GM10266 (cell line): ENCODE results near the gene NAP1L5.
A peak's percentile ranks its signal among the peaks of the same experiment; 100 is the strongest.

ENCODE experiments used
- DNase-seq: peaks from one replicate; pipeline ENCODE4 v3.0.0; 2012; ENCODE audit errors: extremely low spot score
- CTCF ChIP-seq: IDR thresholded peaks from 2 replicates; pipeline ENCODE4 v1.5.1; 2012; ENCODE audit warnings: mild to moderate bottlenecking, low read depth; ENCODE audit not compliant: control insufficient read depth, insufficient read depth; ENCODE audit errors: missing control alignments

The NAP1L5 gene

GRCh38 chr4:88672987-88673386 lies 24.6 kb downstream of the NAP1L5 start:
- DNase-seq, result peak; percentile 10
- peak; percentile 60 for TF ChIP-seq CTCF

- no peak for TF ChIP-seq CTCF
- DNase-seq, result no peak
Observed at GRCh38 chr4:88661739-88662138, 35.9 kb downstream of the NAP1L5 start.

DNA sequence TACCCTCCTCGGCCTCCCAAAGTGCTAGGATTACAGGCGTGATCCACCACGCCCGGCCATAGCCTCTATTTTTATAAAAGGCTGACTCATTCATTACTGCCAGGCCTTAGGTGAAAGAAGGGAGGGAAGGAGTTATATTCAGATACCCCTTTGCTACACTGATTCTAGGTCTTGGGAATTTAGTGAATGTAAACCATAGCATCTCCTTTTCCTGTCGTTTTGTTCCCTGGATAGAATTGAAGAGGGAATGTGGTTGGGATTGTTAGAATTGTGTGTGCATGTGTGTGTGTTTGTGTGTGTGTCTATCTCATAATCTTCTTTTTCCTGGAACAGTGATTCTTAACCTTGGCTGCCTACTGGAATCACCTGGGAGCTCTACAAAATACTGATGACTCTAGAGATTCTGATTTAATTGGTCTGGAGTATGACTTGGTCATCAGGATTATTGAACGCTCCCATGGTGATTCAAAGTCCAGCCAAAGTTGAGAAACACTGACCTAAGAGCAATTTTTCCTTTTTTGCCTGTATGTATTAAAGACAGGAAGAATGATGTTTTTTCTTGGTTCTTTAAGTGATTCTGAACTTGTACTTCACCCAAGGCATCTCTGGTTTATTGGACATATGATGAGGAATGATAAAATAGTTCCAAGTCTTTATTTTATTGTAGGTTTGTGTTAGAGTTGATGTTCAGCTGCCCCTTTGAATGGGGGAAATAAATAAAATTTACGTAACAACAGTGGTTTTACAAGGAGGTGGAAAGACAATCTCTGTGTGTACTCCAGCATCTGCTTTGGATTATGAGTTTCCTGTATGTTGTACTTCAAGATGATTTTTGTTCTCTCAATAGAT lies 37.0 kb downstream of the NAP1L5 start:
- DNase-seq, result no peak
- no peak for TF ChIP-seq CTCF

- DNase-seq, result no peak
- no peak for TF ChIP-seq CTCF
Observed at GRCh38 chr4:88659890-88660208, 37.8 kb downstream of the NAP1L5 start.

GRCh38 chr4:88659055-88659889 lies 38.4 kb downstream of the NAP1L5 start:
- peak; percentile 40 for DNase-seq
- TF ChIP-seq CTCF, result peak; percentile 77

DNA sequence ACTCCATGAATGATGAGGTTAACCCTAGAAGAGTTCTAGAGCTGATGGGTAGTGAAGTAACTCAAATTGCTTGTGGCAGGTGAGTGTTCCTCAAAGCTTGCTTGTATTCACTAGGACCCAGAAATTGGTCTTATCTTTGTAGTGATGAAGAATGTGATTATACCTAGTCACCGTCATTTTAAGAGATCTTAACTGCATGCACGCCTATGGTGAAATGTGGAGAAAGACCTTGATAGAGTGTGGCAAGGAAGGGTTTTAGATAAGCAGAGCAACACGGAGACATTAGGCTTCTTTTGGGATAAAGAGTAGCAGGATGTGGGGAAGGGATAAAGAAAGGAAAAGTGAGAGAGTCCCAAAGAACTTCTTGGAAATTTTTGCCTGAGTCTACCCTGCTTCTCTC lies 42.4 kb downstream of the NAP1L5 start:
- no peak for TF ChIP-seq CTCF
- no peak for DNase-seq

DNA sequence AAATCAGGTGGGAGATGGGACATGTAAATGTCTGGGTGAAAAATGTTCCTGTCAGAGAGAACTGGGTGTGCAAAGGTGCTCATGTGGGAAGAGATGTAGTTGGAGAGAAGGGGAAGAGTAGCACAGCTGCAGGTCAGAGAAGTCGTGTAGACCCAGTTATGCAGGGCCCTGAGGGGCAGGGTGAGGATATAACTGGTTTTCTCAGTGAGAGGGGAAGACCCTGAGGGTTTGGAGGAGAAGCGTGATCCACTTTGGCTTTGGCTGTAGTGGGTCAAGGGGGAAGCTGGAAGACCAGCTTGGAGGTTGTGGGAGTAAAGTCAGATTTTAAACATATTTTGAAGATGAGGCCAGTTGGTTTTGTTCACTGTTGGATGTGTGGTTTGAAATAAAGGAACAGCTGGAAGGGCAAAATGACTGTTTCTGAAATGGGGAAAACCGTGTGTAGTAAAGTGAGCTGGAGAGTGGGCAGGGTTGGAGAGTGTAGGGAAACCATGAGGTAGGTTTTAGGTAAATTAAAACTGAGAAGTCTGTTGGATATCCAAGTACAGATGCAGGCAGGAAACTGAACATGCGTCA lies 44.2 kb downstream of the NAP1L5 start:
- TF ChIP-seq CTCF, result no peak
- no peak for DNase-seq
